ENCODE data around the gene GRK5.
"Not testable (repeated sequence)": the region's sequence is repeated elsewhere in the genome, so short reads cannot be mapped to it uniquely, and the experiment has no call there.

The GRK5 gene

DNA sequence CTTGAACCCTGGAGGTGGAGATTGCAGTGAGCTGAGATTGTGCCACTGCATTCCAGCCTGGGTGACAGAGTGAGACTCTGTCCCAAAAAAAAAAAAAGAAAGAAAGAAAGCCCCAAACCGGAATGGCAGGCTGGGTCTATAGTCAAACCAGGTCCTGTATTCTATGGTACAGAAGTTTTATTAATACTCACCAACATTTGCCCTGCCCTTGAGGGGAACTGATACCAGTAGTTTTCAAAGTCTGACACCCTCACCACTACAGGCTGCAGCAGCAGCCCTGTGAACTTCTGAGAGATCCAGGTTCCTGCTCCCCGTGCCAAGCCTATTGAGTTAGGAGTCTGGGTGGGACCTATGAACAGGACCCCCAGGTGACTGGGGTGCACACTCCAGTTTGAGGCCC, 254.6 kb downstream of the GRK5 start:
- in situ Hi-C loops (cut with HindIII; ENCODE audit: low sequenced_read_pairs) = no loop called here

DNA sequence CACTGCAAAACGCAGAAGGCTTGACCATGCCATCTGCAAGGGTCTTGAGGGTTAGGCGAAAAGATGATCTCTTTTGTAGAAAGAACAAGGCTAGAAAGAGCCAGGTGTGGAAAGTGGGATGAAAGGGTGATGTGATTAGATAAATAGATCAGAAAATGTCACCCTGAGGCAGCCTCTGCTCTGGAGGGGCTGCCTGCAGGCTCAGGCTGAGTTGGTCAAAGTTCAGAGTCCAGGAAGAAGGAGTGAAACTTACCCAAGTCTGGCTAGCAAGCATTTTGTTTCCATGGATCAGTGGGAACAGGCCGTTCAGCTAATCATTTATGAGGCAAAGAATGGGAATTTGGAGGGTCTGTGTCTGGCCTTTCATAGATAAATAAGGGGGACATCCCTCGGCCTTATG, 255.4 kb downstream of the GRK5 start:
- in situ Hi-C loops (cut with HindIII; ENCODE audit: low sequenced_read_pairs) = no loop called here

DNA sequence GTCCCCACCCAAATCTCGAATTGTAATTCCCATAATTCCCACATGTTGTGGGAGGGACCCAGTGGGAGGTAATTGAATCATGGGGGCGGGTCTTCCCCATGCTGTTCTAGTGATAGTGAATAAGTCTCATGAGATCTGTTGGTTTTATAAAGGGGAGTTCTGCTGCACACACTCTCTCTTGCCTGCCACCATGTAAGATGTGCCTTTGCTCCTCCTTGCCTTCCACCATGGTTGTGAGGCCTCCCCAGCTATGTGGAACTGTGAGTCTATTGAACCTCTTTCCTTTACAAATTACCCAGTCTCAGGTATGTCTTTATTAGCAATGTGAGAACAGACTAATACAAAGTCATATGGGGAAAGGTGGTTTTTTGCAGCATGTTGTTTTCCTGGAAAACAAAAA, 255.8 kb downstream of the GRK5 start:
- in situ Hi-C loops (cut with HindIII; ENCODE audit: low sequenced_read_pairs) = not testable (repeated sequence)

GRCh38 chr10:119465085-119465484, 257.7 kb downstream of the GRK5 start:
- in situ Hi-C loops (cut with HindIII; ENCODE audit: low sequenced_read_pairs) = no loop called here

DNA sequence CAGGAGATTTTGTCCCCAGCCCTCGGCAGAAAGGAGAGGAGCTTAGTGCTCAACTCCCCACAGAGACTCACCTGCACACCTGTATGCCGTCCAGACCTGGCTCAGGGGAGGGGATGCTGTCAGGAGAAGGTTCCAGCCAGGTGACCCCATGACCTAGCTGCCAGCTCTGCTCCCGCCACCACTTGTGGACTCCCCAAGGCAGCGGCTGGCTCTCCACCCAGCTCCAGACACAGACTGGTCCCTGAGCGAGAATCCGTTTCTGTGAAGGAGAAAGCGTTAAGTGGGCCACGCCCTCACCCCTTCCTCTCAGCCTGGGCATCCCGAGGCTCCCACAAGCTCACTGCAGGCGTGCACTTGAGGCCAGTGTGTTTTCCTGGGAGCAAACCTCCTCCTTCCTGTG, 258.7 kb downstream of the GRK5 start:
- in situ Hi-C loops (cut with HindIII; ENCODE audit: low sequenced_read_pairs) = no loop called here

- in situ Hi-C loops (cut with HindIII; ENCODE audit: low sequenced_read_pairs) = no loop called here
Observed at GRCh38 chr10:119466655-119467054, 259.3 kb downstream of the GRK5 start.

DNA sequence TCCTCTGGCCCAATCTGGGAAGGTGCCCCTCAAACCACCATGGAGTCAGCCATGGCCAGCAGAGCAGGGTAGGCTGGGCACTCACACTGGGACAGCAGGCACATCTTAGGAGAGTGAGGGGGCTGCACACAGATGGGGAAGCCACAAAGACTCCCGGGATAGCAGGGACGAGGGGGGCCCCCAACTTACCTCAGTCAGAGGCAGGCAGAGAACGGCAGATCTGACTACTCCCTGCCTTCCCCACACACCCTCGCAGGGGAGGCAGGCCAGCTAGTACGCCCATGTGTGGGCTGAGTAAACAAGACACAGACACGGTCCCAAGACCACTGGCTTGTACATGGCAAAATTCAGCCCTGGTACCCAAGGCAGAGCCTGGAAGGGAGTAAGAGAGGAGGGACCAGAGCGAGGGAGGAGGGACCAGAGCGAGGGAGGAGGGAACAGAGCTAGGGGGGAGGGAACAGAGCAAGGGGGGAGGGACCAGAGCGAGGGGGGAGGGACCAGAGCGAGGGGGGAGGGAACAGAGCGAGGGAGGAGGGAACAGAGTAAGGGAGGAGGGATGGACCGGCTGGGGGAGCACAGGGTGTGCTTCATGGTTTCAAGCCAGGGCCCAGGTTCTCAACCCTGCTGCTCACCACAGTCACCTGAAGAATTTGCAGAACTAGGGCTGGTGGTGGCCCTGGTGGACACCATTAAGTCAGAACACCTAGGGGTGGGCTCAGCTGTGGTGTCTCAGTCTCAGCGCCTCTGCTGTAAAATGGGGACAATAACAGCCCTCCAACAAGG, 261.4 kb downstream of the GRK5 start:
- in situ Hi-C loops (cut with HindIII; ENCODE audit: low sequenced_read_pairs) = no loop called here

GRCh38 chr10:119469325-119469707, 261.9 kb downstream of the GRK5 start:
- in situ Hi-C loops (cut with HindIII; ENCODE audit: low sequenced_read_pairs) = no loop called here

GRCh38 chr10:119469846-119470245, 262.5 kb downstream of the GRK5 start:
- in situ Hi-C loops (cut with HindIII; ENCODE audit: low sequenced_read_pairs) = no loop called here

GRCh38 chr10:119470920-119471702, 263.7 kb downstream of the GRK5 start:
- in situ Hi-C loops (cut with HindIII; ENCODE audit: low sequenced_read_pairs) = no loop called here

- in situ Hi-C loops (cut with HindIII; ENCODE audit: low sequenced_read_pairs) = no loop called here
Observed at GRCh38 chr10:119473771-119474170, 266.4 kb downstream of the GRK5 start.

- in situ Hi-C loops (cut with HindIII; ENCODE audit: low sequenced_read_pairs) = loop anchor here (25.0 kb wide), 1 partner anchor 262 kb away; the partner anchor contains the start of gene GRK5
Observed at GRCh38 chr10:119474606-119475005, 267.2 kb downstream of the GRK5 start.

GRCh38 chr10:119477444-119477843, 270.1 kb downstream of the GRK5 start:
- in situ Hi-C loops (cut with HindIII; ENCODE audit: low sequenced_read_pairs) = loop anchor here (25.0 kb wide), 1 partner anchor 265 kb away; the partner anchor contains the start of gene GRK5

DNA sequence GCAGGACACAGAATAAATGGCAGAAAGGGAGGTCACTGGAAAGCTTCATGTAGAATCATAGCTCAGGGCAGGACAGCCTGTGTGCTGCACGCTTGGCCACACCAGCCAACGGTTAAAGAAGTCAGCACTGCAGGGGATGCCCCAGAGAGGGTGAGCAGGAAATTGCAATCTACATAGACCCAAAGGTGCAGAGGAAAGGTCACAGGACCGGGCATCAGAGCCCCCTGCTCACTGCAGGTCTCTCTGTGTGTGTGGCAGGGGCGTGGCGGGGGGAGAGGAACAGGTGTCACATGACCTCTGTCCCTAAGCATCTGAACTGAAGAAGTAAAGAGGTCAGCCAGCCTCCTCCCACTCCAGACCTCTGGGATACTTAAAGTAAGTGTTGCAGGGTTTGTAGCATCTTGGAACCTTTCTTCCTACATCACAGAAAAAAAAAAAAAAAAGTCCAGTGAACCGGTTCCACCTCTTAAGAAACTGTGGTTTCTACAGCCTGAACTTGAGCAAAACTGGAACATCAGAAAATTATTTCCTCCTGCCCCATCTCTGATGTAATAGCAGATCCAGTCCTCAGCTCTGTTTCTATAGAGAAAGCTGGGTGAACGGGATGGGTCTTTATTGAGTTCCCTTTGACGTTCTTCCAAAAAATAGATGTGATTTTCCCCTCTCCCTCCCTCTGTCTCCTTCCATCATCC, 270.9 kb downstream of the GRK5 start:
- in situ Hi-C loops (cut with HindIII; ENCODE audit: low sequenced_read_pairs) = loop anchor here (25.0 kb wide), 1 partner anchor 266 kb away; the partner anchor contains the start of gene GRK5

DNA sequence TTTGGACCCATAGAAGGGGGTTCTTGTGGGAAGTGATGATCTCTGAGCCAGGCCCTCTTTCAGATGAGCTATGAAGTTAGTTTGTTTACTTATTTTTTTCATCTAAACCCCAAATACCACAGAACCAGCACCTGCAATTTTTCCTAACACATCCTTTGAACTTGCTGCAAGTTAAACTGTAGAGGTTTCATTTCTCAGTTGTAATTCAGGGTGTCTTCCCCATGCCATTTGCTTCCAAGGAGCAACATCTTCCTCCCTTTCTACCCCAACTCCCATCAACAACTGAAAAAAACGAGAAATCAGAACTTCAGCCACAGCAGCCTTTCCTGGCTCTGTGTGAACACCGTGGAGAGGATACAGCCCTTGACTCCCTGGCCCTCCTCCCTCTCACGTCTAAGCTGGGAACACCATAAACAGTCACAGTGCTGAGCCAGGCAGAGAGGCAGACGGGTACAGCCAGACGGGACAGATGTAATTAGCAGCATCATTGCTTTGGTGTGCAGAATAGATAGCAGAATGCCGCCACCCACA, 271.5 kb downstream of the GRK5 start:
- in situ Hi-C loops (cut with HindIII; ENCODE audit: low sequenced_read_pairs) = loop anchor here (25.0 kb wide), 1 partner anchor 267 kb away; the partner anchor contains the start of gene GRK5

GRCh38 chr10:119479532-119479931, 272.2 kb downstream of the GRK5 start:
- in situ Hi-C loops (cut with HindIII; ENCODE audit: low sequenced_read_pairs) = loop anchor here (25.0 kb wide), 1 partner anchor 267 kb away; the partner anchor contains the start of gene GRK5

- in situ Hi-C loops (cut with HindIII; ENCODE audit: low sequenced_read_pairs) = loop anchor here (25.0 kb wide), 1 partner anchor 268 kb away; the partner anchor contains the start of gene GRK5
Observed at GRCh38 chr10:119480667-119481066, 273.3 kb downstream of the GRK5 start.

DNA sequence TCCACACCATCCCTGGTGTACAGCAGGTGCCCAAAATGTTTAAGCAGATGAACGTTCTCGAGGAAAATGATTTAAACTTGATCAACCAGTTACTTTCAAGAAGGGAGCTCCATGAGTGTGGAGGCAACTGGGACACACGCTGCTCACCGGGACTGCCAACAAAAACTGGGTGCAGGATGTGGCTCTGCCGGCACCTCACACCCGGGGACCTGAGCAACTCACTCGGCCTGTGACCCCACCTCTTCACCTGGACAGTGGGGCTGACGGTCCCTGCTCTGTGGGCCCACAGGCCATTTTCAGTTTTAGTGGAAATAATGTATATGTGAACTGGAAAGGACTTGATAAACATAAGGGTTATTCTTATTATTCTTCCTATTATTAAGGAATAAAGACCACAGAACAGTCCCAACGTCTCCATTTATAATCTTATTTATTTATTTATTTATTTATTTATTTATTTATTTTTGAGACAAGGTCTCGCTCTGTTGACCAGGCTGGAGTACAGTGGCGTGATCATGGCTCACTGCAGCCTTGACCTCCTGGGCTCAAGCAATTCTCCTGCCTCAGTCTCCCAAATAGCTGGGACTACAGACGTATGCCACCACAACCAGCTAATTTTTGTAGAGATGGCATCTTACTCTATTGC, 274.5 kb downstream of the GRK5 start:
- in situ Hi-C loops (cut with HindIII; ENCODE audit: low sequenced_read_pairs) = loop anchor here (25.0 kb wide), 1 partner anchor 270 kb away; the partner anchor contains the start of gene GRK5

- in situ Hi-C loops (cut with HindIII; ENCODE audit: low sequenced_read_pairs) = loop anchor here (25.0 kb wide), 1 partner anchor 271 kb away; the partner anchor contains the start of gene GRK5
Observed at GRCh38 chr10:119483001-119483400, 275.6 kb downstream of the GRK5 start.

DNA sequence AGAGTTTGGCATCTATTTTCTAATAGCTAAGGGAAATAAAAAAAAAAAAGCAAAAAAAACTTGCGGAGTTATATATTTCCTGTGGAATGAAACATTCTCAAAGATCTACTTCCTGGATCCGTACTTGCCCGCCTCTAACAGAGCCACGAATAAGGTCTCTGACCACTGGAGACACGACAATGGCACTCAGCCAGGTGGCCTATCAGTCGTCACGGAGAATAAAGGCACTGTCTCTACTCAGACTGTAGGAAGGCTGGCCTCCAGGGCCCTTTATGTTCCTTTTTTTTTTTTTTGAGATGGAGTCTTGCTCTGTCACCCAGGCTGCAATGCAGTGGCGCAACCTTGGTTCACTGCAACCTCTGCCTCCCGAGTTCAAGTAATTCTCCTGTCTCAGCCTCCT, 276.5 kb downstream of the GRK5 start:
- in situ Hi-C loops (cut with HindIII; ENCODE audit: low sequenced_read_pairs) = loop anchor here (25.0 kb wide), 1 partner anchor 272 kb away; the partner anchor contains the start of gene GRK5
